ENCODE measurements around the gene OR1D5.
"Not testable (repeated sequence)": the region's sequence is repeated elsewhere in the genome, so short reads cannot be mapped to it uniquely, and the experiment has no call there.

The OR1D5 gene

GRCh38 chr17:3063507-3063906, at the start of gene OR1D5:
Gene OR1D5 (minus strand): TSS chr17:3063607. CDS start chr17:3063607, 0 bp downstream.
- DNase-seq: not testable (repeated sequence)

- DNase-seq: no peak
Measured at GRCh38 chr17:3104322-3104721, 40.9 kb upstream of the OR1D5 start, which contains the start of gene OR1D2. Gene OR1D2 (minus strand): TSS chr17:3104422. CDS start chr17:3092996, 11,426 bp downstream.

- not testable (repeated sequence) for DNase-seq
Measured at GRCh38 chr17:3073850-3074249, 10.4 kb upstream of the OR1D5 start.

- not testable (repeated sequence) for DNase-seq
Measured at GRCh38 chr17:3065192-3065591, 1.8 kb upstream of the OR1D5 start.

GRCh38 chr17:3062824-3063377, 506 bp downstream of the OR1D5 start:
- DNase-seq: not testable (repeated sequence)

- not testable (repeated sequence) for DNase-seq
Measured at GRCh38 chr17:3054868-3055267, 8.5 kb downstream of the OR1D5 start.

GRCh38 chr17:3049705-3050295, 13.6 kb downstream of the OR1D5 start:
- no peak for DNase-seq

- DNase-seq: peak; percentile 97
Measured at GRCh38 chr17:3048727-3049471, 14.5 kb downstream of the OR1D5 start.

- DNase-seq: no peak
Measured at GRCh38 chr17:3046753-3047152, 16.7 kb downstream of the OR1D5 start.

GRCh38 chr17:3043737-3044365, 19.6 kb downstream of the OR1D5 start:
- peak; percentile 54 for DNase-seq

- no peak for DNase-seq
Measured at GRCh38 chr17:3040882-3041281, 22.5 kb downstream of the OR1D5 start.

GRCh38 chr17:3039736-3040135, 23.7 kb downstream of the OR1D5 start:
- DNase-seq: peak; percentile 6

GRCh38 chr17:3038941-3039340, 24.5 kb downstream of the OR1D5 start:
- DNase-seq: no peak

- no peak for DNase-seq
Measured at GRCh38 chr17:3037259-3037658, 26.1 kb downstream of the OR1D5 start.

GRCh38 chr17:3036800-3037199, 26.6 kb downstream of the OR1D5 start:
- no peak for DNase-seq

GRCh38 chr17:3035968-3036280, 27.5 kb downstream of the OR1D5 start:
- DNase-seq: no peak

- no peak for DNase-seq
Measured at GRCh38 chr17:3035256-3035967, 28.0 kb downstream of the OR1D5 start.

GRCh38 chr17:3034578-3034920, 28.9 kb downstream of the OR1D5 start:
- DNase-seq: no peak

GRCh38 chr17:3033741-3034577, 29.4 kb downstream of the OR1D5 start:
- no peak for DNase-seq

GRCh38 chr17:3033248-3033640, 30.2 kb downstream of the OR1D5 start:
- DNase-seq: no peak

- no peak for DNase-seq
Measured at GRCh38 chr17:3032258-3033247, 30.9 kb downstream of the OR1D5 start.
